HEK293 (cell line): ENCODE results near the gene MRPL23.
"Not testable (repeated sequence)": the region's sequence is repeated elsewhere in the genome, so short reads cannot be mapped to it uniquely, and the experiment has no call there.

ENCODE experiments used
- CTCF ChIA-PET: fragments of 350-600 bp; formaldehyde crosslinking; extraction: SDS; loops from one replicate; lab custom pipeline; 2021; ENCODE audit warnings: antibody characterized with exemption; lab: Yijun Ruan, JAX
- POLR2A ChIA-PET: fragments of 300-600 bp; formaldehyde crosslinking; extraction: SDS; loops from one replicate; lab custom pipeline; 2020; ENCODE audit warnings: antibody characterized with exemption, inconsistent platforms; lab: Yijun Ruan, JAX
- H3K27ac ChIP-seq: fragments of 200-500 bp; sonication (Bioruptor generic); 2 replicates; pipeline ENCODE4 v1.5.1; 2014; ENCODE audit warnings: low read depth, low read length, control low read depth, inconsistent platforms; ENCODE audit errors: extremely low read depth
- H3K36me3 ChIP-seq, 2 experiments: fragments of 200-500 bp in 1 of 2; sonication (Bioruptor generic) in 1 of 2; 1 replicate in 1 of 2; 2 replicates in 1 of 2; pipeline ENCODE4 v1.5.1; 2014 to 2017; ENCODE audit warnings: inconsistent platforms in 2 of 2, low read length in 2 of 2; ENCODE audit not compliant: control insufficient read depth in 2 of 2, insufficient read depth in 1 of 2
- H3K4me1 ChIP-seq: fragments of 200-500 bp; sonication (Bioruptor generic); 2 replicates; pipeline ENCODE4 v1.5.1; 2014; ENCODE audit warnings: mild to moderate bottlenecking, low read length, inconsistent platforms; ENCODE audit not compliant: control insufficient read depth, insufficient read depth
- H3K4me3 ChIP-seq: 2 replicates; pipeline ENCODE4 v1.5.1; 2011; ENCODE audit warnings: low read depth, mild to moderate bottlenecking, control low read depth, low read length, moderate library complexity
- H3K9me3 ChIP-seq: fragments of 200-500 bp; sonication (Bioruptor generic); 2 replicates; pipeline ENCODE4 v1.5.1; 2014; ENCODE audit warnings: low read depth, low read length, inconsistent platforms; ENCODE audit not compliant: control insufficient read depth, insufficient read depth
- BCL11B ChIP-seq: fragments of 450-650 bp; formaldehyde crosslinking; IDR thresholded peaks from 2 replicates; pipeline ENCODE4 v1.5.1; 2016; ENCODE audit warnings: low read depth, missing biosample characterization, missing genetic modification characterization
- EGR2 ChIP-seq: fragments of 450-650 bp; formaldehyde crosslinking; IDR thresholded peaks from 2 replicates; pipeline ENCODE4 v1.5.1; 2016; ENCODE audit warnings: low read depth, missing biosample characterization, missing genetic modification characterization
- HOXA7 ChIP-seq: sonication (generic); formaldehyde crosslinking; IDR thresholded peaks from 2 replicates; pipeline ENCODE4 v1.8.1; 2022; ENCODE audit warnings: missing genetic modification reagents, borderline replicate concordance
- KLF8 ChIP-seq: fragments of 450-650 bp; formaldehyde crosslinking; IDR thresholded peaks from 2 replicates; pipeline ENCODE4 v1.5.1; 2016; ENCODE audit warnings: missing biosample characterization, missing genetic modification characterization
- KLF9 ChIP-seq: fragments of 450-650 bp; formaldehyde crosslinking; IDR thresholded peaks from 2 replicates; pipeline ENCODE4 v1.5.1; 2016; ENCODE audit warnings: missing biosample characterization, missing genetic modification characterization, low read depth
- PRDM1 ChIP-seq: fragments of 450-650 bp; formaldehyde crosslinking; IDR thresholded peaks from 2 replicates; pipeline ENCODE4; 2016; ENCODE audit warnings: missing biosample characterization, missing genetic modification characterization
- RBAK ChIP-seq: fragments of 450-650 bp; formaldehyde crosslinking; IDR thresholded peaks from 2 replicates; pipeline ENCODE4 v1.5.1; 2016; ENCODE audit warnings: missing biosample characterization, missing genetic modification characterization
- TRIM28 ChIP-seq: IDR thresholded peaks from 2 replicates; pipeline ENCODE4 v1.6.1; 2011; ENCODE audit warnings: low read length, control low read depth, borderline replicate concordance
- ZBTB1 ChIP-seq: fragments of 450-650 bp; formaldehyde crosslinking; IDR thresholded peaks from 2 replicates; pipeline ENCODE4 v1.5.1; 2016; ENCODE audit warnings: missing biosample characterization, missing genetic modification characterization
- ZFHX2 ChIP-seq: fragments of 450-650 bp; formaldehyde crosslinking; conservative IDR thresholded peaks from 2 replicates; pipeline ENCODE4 v1.5.1; 2016; ENCODE audit warnings: missing biosample characterization, missing genetic modification characterization
- ZFP37 ChIP-seq: fragments of 450-650 bp; formaldehyde crosslinking; IDR thresholded peaks from 2 replicates; pipeline ENCODE4 v1.5.1; 2016; ENCODE audit warnings: missing biosample characterization, missing genetic modification characterization
- ZNF132 ChIP-seq: fragments of 450-650 bp; formaldehyde crosslinking; IDR thresholded peaks from 2 replicates; pipeline ENCODE4 v1.5.1; 2017; ENCODE audit warnings: missing biosample characterization, missing genetic modification characterization, borderline replicate concordance
- ZNF18 ChIP-seq: fragments of 450-650 bp; formaldehyde crosslinking; IDR thresholded peaks from 2 replicates; pipeline ENCODE4 v1.5.1; 2016; ENCODE audit warnings: missing biosample characterization, missing genetic modification characterization
- ZNF202 ChIP-seq: fragments of 450-650 bp; formaldehyde crosslinking; IDR thresholded peaks from 2 replicates; pipeline ENCODE4 v1.5.1; 2016; ENCODE audit warnings: missing biosample characterization, missing genetic modification characterization, borderline replicate concordance
- ZNF211 ChIP-seq: fragments of 450-650 bp; formaldehyde crosslinking; IDR thresholded peaks from 2 replicates; pipeline ENCODE4 v1.5.1; 2016; ENCODE audit warnings: low read depth, missing biosample characterization, missing genetic modification characterization
- ZNF341 ChIP-seq: fragments of 450-650 bp; formaldehyde crosslinking; IDR thresholded peaks from 2 replicates; pipeline ENCODE4; 2016; ENCODE audit warnings: low read depth, missing biosample characterization, missing genetic modification characterization
- ZNF449 ChIP-seq: fragments of 450-650 bp; formaldehyde crosslinking; IDR thresholded peaks from 2 replicates; pipeline ENCODE4 v1.5.1; 2017; ENCODE audit warnings: missing biosample characterization, mild to moderate bottlenecking, missing genetic modification characterization, moderate library complexity
- ZNF48 ChIP-seq: fragments of 450-650 bp; formaldehyde crosslinking; IDR thresholded peaks from 2 replicates; pipeline ENCODE4 v1.5.1; 2016; ENCODE audit warnings: missing biosample characterization, missing genetic modification characterization
- ZNF654 ChIP-seq: fragments of 450-650 bp; formaldehyde crosslinking; IDR thresholded peaks from 2 replicates; pipeline ENCODE4 v1.5.1; 2016; ENCODE audit warnings: low read depth, missing biosample characterization, missing genetic modification characterization
- ZNF660 ChIP-seq: fragments of 450-650 bp; IDR thresholded peaks from 2 replicates; pipeline ENCODE4 v1.5.1; 2018; ENCODE audit warnings: missing biosample characterization, mild to moderate bottlenecking, missing genetic modification characterization
- ZNF670 ChIP-seq: fragments of 450-650 bp; formaldehyde crosslinking; IDR thresholded peaks from 2 replicates; pipeline ENCODE4 v1.5.1; 2016; ENCODE audit warnings: missing biosample characterization, missing genetic modification characterization, low read depth
- ZNF777 ChIP-seq: fragments of 450-650 bp; formaldehyde crosslinking; IDR thresholded peaks from 2 replicates; pipeline ENCODE4 v1.5.1; 2017; ENCODE audit warnings: missing biosample characterization, missing genetic modification characterization, borderline replicate concordance
- ZSCAN23 ChIP-seq: fragments of 450-650 bp; formaldehyde crosslinking; IDR thresholded peaks from 2 replicates; pipeline ENCODE4 v1.5.1; 2016; ENCODE audit warnings: missing biosample characterization, missing genetic modification characterization
- TF ChIP-seq, protein P1 (sequence below): fragments of 450-650 bp; formaldehyde crosslinking; IDR thresholded peaks from 2 replicates; pipeline ENCODE4 v1.5.1; 2016; ENCODE audit warnings: missing biosample characterization, missing genetic modification characterization, borderline replicate concordance
- TF ChIP-seq, protein P2 (sequence below): fragments of 450-650 bp; formaldehyde crosslinking; IDR thresholded peaks from 2 replicates; pipeline ENCODE4 v1.5.1; 2017; ENCODE audit warnings: missing biosample characterization, missing genetic modification characterization

MRPL23 gene

GRCh38 chr11:1939788-1940187 lies 7.3 kb upstream of the MRPL23 start:
- H3K36me3 ChIP-seq, H3K4me1 ChIP-seq, H3K9me3 ChIP-seq, H3K4me3 ChIP-seq, POLR2A ChIA-PET, H3K27ac ChIP-seq, CTCF ChIA-PET: not testable (repeated sequence)
- TF ChIP-seq ZFHX2 (peak; percentile 80), EGR2 (peak; percentile 15; the same call in 1 of the 2 replicates)

DNA sequence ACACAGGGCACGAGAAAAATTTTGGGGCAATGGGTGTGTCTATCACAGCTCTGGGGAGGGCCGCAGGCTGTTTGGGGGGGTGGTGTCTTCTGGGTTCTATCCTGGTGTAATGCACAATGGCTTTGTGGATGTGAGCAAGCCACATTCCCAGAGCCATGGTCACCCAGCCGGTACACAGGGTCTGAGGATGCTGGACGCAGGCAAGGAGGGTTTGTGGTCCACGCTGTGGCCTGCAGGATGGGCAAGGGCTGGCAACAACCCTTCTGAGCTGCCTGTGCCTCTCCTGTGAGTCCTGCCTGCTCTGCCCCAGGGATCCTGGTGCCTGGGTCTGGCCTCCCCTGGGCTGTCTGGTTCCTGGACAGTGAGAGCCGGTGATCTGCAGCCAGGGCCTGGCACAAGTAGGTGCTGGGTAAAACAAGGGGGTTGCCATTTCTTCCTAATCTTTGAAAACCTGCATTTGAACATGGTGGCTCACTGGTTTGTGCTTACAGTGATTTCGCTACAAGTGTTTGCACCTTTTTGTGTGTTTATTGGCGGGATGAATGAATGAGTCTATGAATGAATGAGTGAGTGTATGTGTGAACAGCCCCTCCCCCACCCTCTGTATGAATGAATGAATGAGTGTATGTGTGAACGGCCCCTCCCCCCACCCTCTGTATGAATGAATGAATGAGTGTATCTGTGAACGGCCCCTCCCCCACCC lies 4.4 kb upstream of the MRPL23 start:
- Histone ChIP-seq H3K36me3 (no peaks in the 10 kb centered on the region), H3K27ac (no peak overlapping the region), H3K9me3 (no peaks in the 10 kb centered on the region), H3K4me1 (no peaks in the 10 kb centered on the region), H3K4me3 (no peak overlapping the region)
- ChIA-PET CTCF (interaction anchor here (0.6 to 1.2 kb wide), 2 partner anchors 44 to 198 kb away, joined by 3 read pairs; no protein-coding TSS in a partner anchor), POLR2A (no interaction called here)
- TF ChIP-seq ZNF18 (no peak), ZNF660 (tag by site-specific recombination) (no peak), ZNF449 (tag by site-specific recombination) (no peak), ZNF777 (tag by site-specific recombination) (no peak), ZNF654 (tag by site-specific recombination) (no peak), KLF8 (no peak)
- TF ChIP-seq, protein P1, sequence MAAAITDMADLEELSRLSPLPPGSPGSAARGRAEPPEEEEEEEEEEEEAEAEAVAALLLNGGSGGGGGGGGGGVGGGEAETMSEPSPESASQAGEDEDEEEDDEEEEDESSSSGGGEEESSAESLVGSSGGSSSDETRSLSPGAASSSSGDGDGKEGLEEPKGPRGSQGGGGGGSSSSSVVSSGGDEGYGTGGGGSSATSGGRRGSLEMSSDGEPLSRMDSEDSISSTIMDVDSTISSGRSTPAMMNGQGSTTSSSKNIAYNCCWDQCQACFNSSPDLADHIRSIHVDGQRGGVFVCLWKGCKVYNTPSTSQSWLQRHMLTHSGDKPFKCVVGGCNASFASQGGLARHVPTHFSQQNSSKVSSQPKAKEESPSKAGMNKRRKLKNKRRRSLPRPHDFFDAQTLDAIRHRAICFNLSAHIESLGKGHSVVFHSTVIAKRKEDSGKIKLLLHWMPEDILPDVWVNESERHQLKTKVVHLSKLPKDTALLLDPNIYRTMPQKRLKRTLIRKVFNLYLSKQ = no peak

GRCh38 chr11:1943576-1943975 lies 3.6 kb upstream of the MRPL23 start:
- Histone ChIP-seq H3K4me1 (no peaks in the 10 kb centered on the region), H3K4me3 (no peak overlapping the region), H3K27ac (no peak overlapping the region), H3K9me3 (no peaks in the 10 kb centered on the region), H3K36me3 (no peaks in the 10 kb centered on the region)
- ChIA-PET POLR2A (no interaction called here), CTCF (interaction anchor here (1.1 kb wide), 1 partner anchor 42 kb away, joined by 3 read pairs; no protein-coding TSS in a partner anchor)
- TF ChIP-seq ZNF211 (tag by site-specific recombination) (no peak), ZFP37 (tag by site-specific recombination) (no peak), ZNF202 (tag by site-specific recombination) (no peak), ZBTB1 (tag by site-specific recombination) (no peak), PRDM1 (tag by site-specific recombination) (no peak), TRIM28 (no peak), KLF9 (tag by site-specific recombination) (no peak), ZNF48 (tag by site-specific recombination) (no peak), ZNF341 (tag by site-specific recombination) (no peak), ZNF670 (no peak), ZNF132 (tag by site-specific recombination) (no peak), ZSCAN23 (tag by site-specific recombination) (no peak), BCL11B (no peak), RBAK (tag by site-specific recombination) (no peak), HOXA7 (no peak)
- TF ChIP-seq, protein P2, sequence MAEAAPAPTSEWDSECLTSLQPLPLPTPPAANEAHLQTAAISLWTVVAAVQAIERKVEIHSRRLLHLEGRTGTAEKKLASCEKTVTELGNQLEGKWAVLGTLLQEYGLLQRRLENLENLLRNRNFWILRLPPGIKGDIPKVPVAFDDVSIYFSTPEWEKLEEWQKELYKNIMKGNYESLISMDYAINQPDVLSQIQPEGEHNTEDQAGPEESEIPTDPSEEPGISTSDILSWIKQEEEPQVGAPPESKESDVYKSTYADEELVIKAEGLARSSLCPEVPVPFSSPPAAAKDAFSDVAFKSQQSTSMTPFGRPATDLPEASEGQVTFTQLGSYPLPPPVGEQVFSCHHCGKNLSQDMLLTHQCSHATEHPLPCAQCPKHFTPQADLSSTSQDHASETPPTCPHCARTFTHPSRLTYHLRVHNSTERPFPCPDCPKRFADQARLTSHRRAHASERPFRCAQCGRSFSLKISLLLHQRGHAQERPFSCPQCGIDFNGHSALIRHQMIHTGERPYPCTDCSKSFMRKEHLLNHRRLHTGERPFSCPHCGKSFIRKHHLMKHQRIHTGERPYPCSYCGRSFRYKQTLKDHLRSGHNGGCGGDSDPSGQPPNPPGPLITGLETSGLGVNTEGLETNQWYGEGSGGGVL = no peak
